Tibial nerve (tissue), 4 donors: ENCODE results near the gene KRTAP10-1. TPM values are rescaled to one million over a fixed set of nuclear protein-coding genes. Genes with fewer than 3 reads are reported as not detected.

Source experiments
- DNase-seq, 2 donors: peaks; one replicate each; pipeline ENCODE4 v3.0.0-alpha.2; 2019; ENCODE audit warnings: low spot score in 2 of 2
- H3K27ac ChIP-seq, 4 donors: fragments of 200-600 bp; sonication (generic) in 3 of 4; one replicate each; pipeline ENCODE4 v1.5.1; 2017 to 2019; ENCODE audit warnings: mild to moderate bottlenecking in 1 of 4
- H3K27me3 ChIP-seq, 2 donors: fragments of 200-600 bp; sonication (generic) in 1 of 2; one replicate each; pipeline versions ENCODE4 v1.5.1 to v1.6.0; 2017 to 2019
- H3K36me3 ChIP-seq, 3 donors: fragments of 200-600 bp; sonication (generic); one replicate each; pipeline ENCODE4 v1.5.1; 2018 to 2019
- H3K4me1 ChIP-seq, 4 donors: fragments of 200-600 bp; sonication (generic) in 3 of 4; one replicate each; pipeline ENCODE4 v1.5.1; 2017 to 2019
- H3K4me3 ChIP-seq, 4 donors: fragments of 200-600 bp; sonication (generic) in 3 of 4; one replicate each; pipeline ENCODE4 v1.5.1; 2017 to 2019; ENCODE audit warnings: mild to moderate bottlenecking in 1 of 4, moderate library complexity in 1 of 4
- H3K9me3 ChIP-seq, 4 donors: fragments of 200-600 bp; sonication (generic) in 3 of 4; one replicate each; pipeline ENCODE4 v1.5.1; 2017 to 2019
- CTCF ChIP-seq, 5 experiments: fragments of 200-600 bp in 3 of 5; fragments of 450-650 bp in 2 of 5; sonication (generic) in 3 of 5; IDR thresholded peaks; one replicate each; pipeline ENCODE4 v1.5.1; 2016 to 2019; ENCODE audit warnings: antibody characterized with exemption in 5 of 5, mild to moderate bottlenecking in 3 of 5, moderate library complexity in 2 of 5
- EP300 ChIP-seq, 2 donors: sonication (generic); formaldehyde crosslinking; IDR thresholded peaks; one replicate each; pipeline ENCODE4 v1.6.1; 2017; ENCODE audit warnings: antibody characterized with exemption in 2 of 2, mild to moderate bottlenecking in 1 of 2
- POLR2A ChIP-seq, 2 donors: fragments of 450-650 bp; IDR thresholded peaks; one replicate each; pipeline ENCODE4 v1.6.1; 2017; ENCODE audit warnings: antibody characterized with exemption in 2 of 2, mild to moderate bottlenecking in 2 of 2, moderate library complexity in 2 of 2
- whole genome bisulfite sequencing, 2 donors: methylation state at CpG; one replicate each; pipeline ENCODE4 v1.1.5; 2018; 5-methylcytosine and 5-hydroxymethylcytosine counted together
- total RNA-seq, 4 donors: library from RNA; depleted of rRNA; stranded (reverse); fragments of >200 nt; gene quantifications; one replicate each; pipeline ENCODE4 v1.1.0, GENCODE V29; 2016

Gene KRTAP10-1
- total RNA-seq, 4 donors from 2014 or later: not detected

- Histone ChIP-seq H3K36me3 (no peaks in the 10 kb centered on the region), H3K4me3 (no peak overlapping the region), H3K27me3 (no peaks in the 10 kb centered on the region), H3K4me1 (no peaks in the 10 kb centered on the region), H3K9me3 (peaks cover 0 to 45% (median 0%) of the 10 kb centered on the region in 4 donors), H3K27ac (no peak overlapping the region)
- DNase-seq: no peak
- TF ChIP-seq CTCF (IDR thresholded peaks at IDR 0.05): no peak
- TF ChIP-seq POLR2A (IDR thresholded peaks at IDR 0.05): no peak
- no peak for TF ChIP-seq EP300 (IDR thresholded peaks at IDR 0.05)
- 82 to 83% methylated on average over 15 of the region's 15 CpGs for WGBS, 2 donors
Measured at GRCh38 chr21:44572959-44573583, 33.1 kb upstream of the KRTAP10-1 start.

- Histone ChIP-seq H3K9me3 (peaks cover 0 to 38% (median 0%) of the 10 kb centered on the region in 4 donors), H3K4me1 (no peaks in the 10 kb centered on the region), H3K36me3 (no peaks in the 10 kb centered on the region), H3K27ac (no peak overlapping the region), H3K4me3 (no peak overlapping the region), H3K27me3 (no peaks in the 10 kb centered on the region)
- TF ChIP-seq POLR2A (IDR thresholded peaks at IDR 0.05): no peak
- no peak for TF ChIP-seq EP300 (IDR thresholded peaks at IDR 0.05)
- no peak for TF ChIP-seq CTCF (IDR thresholded peaks at IDR 0.05)
- DNase-seq: no peak
- 90% methylated on average over 40 of the region's 40 CpGs for whole genome bisulfite sequencing, 2 donors
Measured at GRCh38 chr21:44571844-44572782, 32.1 kb upstream of the KRTAP10-1 start.

GRCh38 chr21:44571296-44571695 is 31.3 kb upstream of the KRTAP10-1 start:
- H3K4me1 ChIP-seq: no peaks in the 10 kb centered on the region
- no peak overlapping the region for H3K27ac ChIP-seq
- peaks cover 0 to 30% (median 0%) of the 10 kb centered on the region in 4 donors for H3K9me3 ChIP-seq
- 62 to 86% methylated on average over 3 to 4 of the region's 4 CpGs for WGBS, 2 donors
- no peak overlapping the region for H3K4me3 ChIP-seq
- no peaks in the 10 kb centered on the region for H3K27me3 ChIP-seq
- TF ChIP-seq EP300 (IDR thresholded peaks at IDR 0.05): no peak
- no peak for DNase-seq
- no peaks in the 10 kb centered on the region for H3K36me3 ChIP-seq

- WGBS, 2 donors: 77 to 81% methylated on average over 11 of the region's 12 CpGs
- DNase-seq: no peak
- Histone ChIP-seq H3K36me3 (no peaks in the 10 kb centered on the region), H3K4me3 (no peak overlapping the region), H3K27ac (no peak overlapping the region), H3K4me1 (no peaks in the 10 kb centered on the region), H3K9me3 (peaks cover 0 to 21% (median 0%) of the 10 kb centered on the region in 4 donors), H3K27me3 (no peaks in the 10 kb centered on the region)
- TF ChIP-seq CTCF (IDR thresholded peaks at IDR 0.05) (no peak), POLR2A (IDR thresholded peaks at IDR 0.05) (no peak), EP300 (IDR thresholded peaks at IDR 0.05) (no peak)
Measured at GRCh38 chr21:44569861-44570517, 30.0 kb upstream of the KRTAP10-1 start.

- WGBS, 2 donors: 76 to 80% methylated on average over 22 to 26 of the region's 27 CpGs
- H3K27me3 ChIP-seq: no peaks in the 10 kb centered on the region
- H3K4me1 ChIP-seq: no peaks in the 10 kb centered on the region
- TF ChIP-seq EP300 (IDR thresholded peaks at IDR 0.05): no peak
- no peak for TF ChIP-seq POLR2A (IDR thresholded peaks at IDR 0.05)
- TF ChIP-seq CTCF (IDR thresholded peaks at IDR 0.05): no peak
- no peak overlapping the region for H3K4me3 ChIP-seq
- no peaks in the 10 kb centered on the region for H3K36me3 ChIP-seq
- DNase-seq: no peak
- peaks cover 0 to 24% (median 0%) of the 10 kb centered on the region in 4 donors for H3K9me3 ChIP-seq
- no peak overlapping the region for H3K27ac ChIP-seq
Measured at GRCh38 chr21:44568667-44569556, 28.9 kb upstream of the KRTAP10-1 start.
